ENCODE results near the gene PTPRN2. TPM values are rescaled to one million over a fixed set of nuclear protein-coding genes. Genes with fewer than 3 reads are reported as not detected.

The PTPRN2 gene
- polyA plus RNA-seq, 1 of the 3 experiments (the other 2 are of a cell fraction) = 4.0 TPM

DNA sequence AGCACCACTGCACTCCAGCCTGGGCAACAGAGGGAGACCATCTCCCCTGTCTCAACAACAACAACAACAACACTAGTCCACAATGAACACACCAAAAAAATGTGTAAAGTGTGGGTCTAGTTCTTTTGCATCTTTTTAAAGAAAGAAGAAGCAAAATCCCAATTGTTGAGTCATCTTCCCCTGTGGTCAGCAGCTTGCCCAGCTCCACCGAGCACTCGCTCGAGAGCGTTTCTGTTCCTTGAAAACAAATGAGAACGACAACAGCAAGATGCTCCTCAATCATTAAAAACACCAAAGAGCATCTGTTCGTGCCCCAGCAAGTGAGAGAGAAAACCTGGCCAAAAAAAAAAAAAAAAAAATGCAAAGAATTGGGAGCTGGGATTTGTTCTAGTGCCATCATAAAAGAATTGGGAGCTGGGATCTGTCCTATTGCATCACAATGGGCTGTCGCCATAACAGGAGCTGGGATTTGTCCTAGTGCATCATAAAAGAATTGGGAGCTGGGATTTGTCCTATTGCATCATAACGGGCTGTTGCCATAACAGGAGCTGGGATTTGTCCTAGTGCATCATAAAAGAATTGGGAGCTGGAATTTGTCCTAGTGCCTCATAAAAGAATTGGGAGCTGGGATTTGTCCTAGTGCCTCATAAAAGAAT is 118.1 kb downstream of the PTPRN2 start:
- Histone ChIP-seq H3K9ac (no peak overlapping the region), H3K4me1 (ENCODE audit: control insufficient read depth in 1 of 2, insufficient read depth in 2 of 2, low read depth in 1 of 2, low read length in 1 of 2) (peaks cover 0 to 9% of the 10 kb centered on the region in 2 experiments; a peak in 1 of 4 replicates), H3K4me3 (ENCODE audit: low read depth in 2 of 2, low read length in 1 of 2) (no peak overlapping the region), H3K9me3 (peaks cover 6% of the 10 kb centered on the region), H3K9me2 (no peaks in the 10 kb centered on the region), H3K36me3 (replicated peaks in 1 of 2; ENCODE audit: control insufficient read depth in 1 of 2, insufficient read depth in 2 of 2, low read length in 1 of 2) (no peaks in the 10 kb centered on the region), H3K4me2 (no peak overlapping the region), H2AFZ (ENCODE audit: low read depth) (no peak overlapping the region), H3K79me2 (ENCODE audit: insufficient read depth) (no peaks in the 10 kb centered on the region), H3K27ac (ENCODE audit: low read depth in 2 of 2, low read length in 1 of 2) (no peak overlapping the region), H4K20me1 (ENCODE audit: insufficient read depth) (no peaks in the 10 kb centered on the region), H3F3A (replicated peaks; ENCODE audit: insufficient read depth) (no peaks in the 10 kb centered on the region), H3K27me3 (ENCODE audit: insufficient read depth) (no peaks in the 10 kb centered on the region)
- ChIA-PET POLR2A (no interaction called here), CTCF (interaction anchor here (0.7 to 2.1 kb wide), 3 partner anchors 26 to 356 kb away, joined by 3 to 9 read pairs (median 3); no protein-coding TSS in a partner anchor)
- TF ChIP-seq RXRA (IDR thresholded peaks at IDR 0.05; ENCODE audit: borderline replicate concordance, low read depth) (no peak), SMC3 (IDR thresholded peaks at IDR 0.05; ENCODE audit: low read depth, low read length) (no peak), MEF2A (IDR thresholded peaks at IDR 0.05; ENCODE audit: borderline replicate concordance, low read depth) (no peak), POLR2AphosphoS5 (IDR thresholded peaks at IDR 0.05; ENCODE audit: low read depth, low read length) (no peak), GABPA (IDR thresholded peaks at IDR 0.05; ENCODE audit: low read depth) (no peak), RCOR1 (IDR thresholded peaks at IDR 0.05; ENCODE audit: low read length) (no peak), GATA2 (CRISPR knock-in tag; IDR thresholded peaks at IDR 0.05) (no peak), EZH2phosphoT487 (IDR thresholded peaks at IDR 0.05; ENCODE audit: borderline replicate concordance, low read depth) (no peak), RFX5 (IDR thresholded peaks at IDR 0.05; ENCODE audit: low read length) (no peak), JUND (IDR thresholded peaks at IDR 0.05) (no peak), NRF1 (IDR thresholded peaks at IDR 0.05; ENCODE audit: low read depth, low read length) (no peak), SIN3A (IDR thresholded peaks at IDR 0.05; ENCODE audit: borderline replicate concordance, low read depth, low read length) (no peak), YY1 (IDR thresholded peaks at IDR 0.05; ENCODE audit: low read depth) (no peak)
- TF ChIP-seq, protein P1, sequence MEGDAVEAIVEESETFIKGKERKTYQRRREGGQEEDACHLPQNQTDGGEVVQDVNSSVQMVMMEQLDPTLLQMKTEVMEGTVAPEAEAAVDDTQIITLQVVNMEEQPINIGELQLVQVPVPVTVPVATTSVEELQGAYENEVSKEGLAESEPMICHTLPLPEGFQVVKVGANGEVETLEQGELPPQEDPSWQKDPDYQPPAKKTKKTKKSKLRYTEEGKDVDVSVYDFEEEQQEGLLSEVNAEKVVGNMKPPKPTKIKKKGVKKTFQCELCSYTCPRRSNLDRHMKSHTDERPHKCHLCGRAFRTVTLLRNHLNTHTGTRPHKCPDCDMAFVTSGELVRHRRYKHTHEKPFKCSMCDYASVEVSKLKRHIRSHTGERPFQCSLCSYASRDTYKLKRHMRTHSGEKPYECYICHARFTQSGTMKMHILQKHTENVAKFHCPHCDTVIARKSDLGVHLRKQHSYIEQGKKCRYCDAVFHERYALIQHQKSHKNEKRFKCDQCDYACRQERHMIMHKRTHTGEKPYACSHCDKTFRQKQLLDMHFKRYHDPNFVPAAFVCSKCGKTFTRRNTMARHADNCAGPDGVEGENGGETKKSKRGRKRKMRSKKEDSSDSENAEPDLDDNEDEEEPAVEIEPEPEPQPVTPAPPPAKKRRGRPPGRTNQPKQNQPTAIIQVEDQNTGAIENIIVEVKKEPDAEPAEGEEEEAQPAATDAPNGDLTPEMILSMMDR (IDR thresholded peaks at IDR 0.05) = no peak
- TF ChIP-seq, protein P2, sequence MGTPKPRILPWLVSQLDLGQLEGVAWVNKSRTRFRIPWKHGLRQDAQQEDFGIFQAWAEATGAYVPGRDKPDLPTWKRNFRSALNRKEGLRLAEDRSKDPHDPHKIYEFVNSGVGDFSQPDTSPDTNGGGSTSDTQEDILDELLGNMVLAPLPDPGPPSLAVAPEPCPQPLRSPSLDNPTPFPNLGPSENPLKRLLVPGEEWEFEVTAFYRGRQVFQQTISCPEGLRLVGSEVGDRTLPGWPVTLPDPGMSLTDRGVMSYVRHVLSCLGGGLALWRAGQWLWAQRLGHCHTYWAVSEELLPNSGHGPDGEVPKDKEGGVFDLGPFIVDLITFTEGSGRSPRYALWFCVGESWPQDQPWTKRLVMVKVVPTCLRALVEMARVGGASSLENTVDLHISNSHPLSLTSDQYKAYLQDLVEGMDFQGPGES (IDR thresholded peaks at IDR 0.05; ENCODE audit: low read depth, low read length) = no peak
- TF ChIP-seq, protein P3, sequence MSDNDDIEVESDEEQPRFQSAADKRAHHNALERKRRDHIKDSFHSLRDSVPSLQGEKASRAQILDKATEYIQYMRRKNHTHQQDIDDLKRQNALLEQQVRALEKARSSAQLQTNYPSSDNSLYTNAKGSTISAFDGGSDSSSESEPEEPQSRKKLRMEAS (IDR thresholded peaks at IDR 0.05; ENCODE audit: low read depth) = no peak
- TF ChIP-seq, protein P4, sequence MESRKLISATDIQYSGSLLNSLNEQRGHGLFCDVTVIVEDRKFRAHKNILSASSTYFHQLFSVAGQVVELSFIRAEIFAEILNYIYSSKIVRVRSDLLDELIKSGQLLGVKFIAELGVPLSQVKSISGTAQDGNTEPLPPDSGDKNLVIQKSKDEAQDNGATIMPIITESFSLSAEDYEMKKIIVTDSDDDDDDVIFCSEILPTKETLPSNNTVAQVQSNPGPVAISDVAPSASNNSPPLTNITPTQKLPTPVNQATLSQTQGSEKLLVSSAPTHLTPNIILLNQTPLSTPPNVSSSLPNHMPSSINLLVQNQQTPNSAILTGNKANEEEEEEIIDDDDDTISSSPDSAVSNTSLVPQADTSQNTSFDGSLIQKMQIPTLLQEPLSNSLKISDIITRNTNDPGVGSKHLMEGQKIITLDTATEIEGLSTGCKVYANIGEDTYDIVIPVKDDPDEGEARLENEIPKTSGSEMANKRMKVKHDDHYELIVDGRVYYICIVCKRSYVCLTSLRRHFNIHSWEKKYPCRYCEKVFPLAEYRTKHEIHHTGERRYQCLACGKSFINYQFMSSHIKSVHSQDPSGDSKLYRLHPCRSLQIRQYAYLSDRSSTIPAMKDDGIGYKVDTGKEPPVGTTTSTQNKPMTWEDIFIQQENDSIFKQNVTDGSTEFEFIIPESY (IDR thresholded peaks at IDR 0.05; ENCODE audit: borderline replicate concordance, low read depth) = no peak
- WGBS (ENCODE audit: low lambda C conversion rate) = 49% methylated on average over 8 of the region's 8 CpGs
- DNase-seq = no peak
